Measurements from ENCODE around the gene CFTR. TPM values are rescaled to one million over a fixed set of nuclear protein-coding genes. Genes with fewer than 3 reads are reported as not detected.

CFTR gene
- total RNA-seq, 1 experiment from 2014 or later: 1.2 TPM

- no CpG with 5 or more reads among the region's 3 CpGs for WGBS (ENCODE audit: extremely low coverage, insufficient read length, low lambda C conversion rate)
- H4K5ac ChIP-seq (ENCODE audit: insufficient read length, low read depth, low read length): no peak overlapping the region
- H4K91ac ChIP-seq (ENCODE audit: insufficient read length, low read depth, low read length): no peak overlapping the region
- Mint-ChIP-seq H3K27ac (no peak overlapping the region), H3K4me3 (no peak overlapping the region), H3K36me3 (ENCODE audit: insufficient read depth in 1 of 3, low read depth in 3 of 3) (no peaks in the 10 kb centered on the region), H3K4me1 (no peaks in the 10 kb centered on the region), H3K27me3 (ENCODE audit: low read depth) (no peaks in the 10 kb centered on the region), H3K9me3 (no peaks in the 10 kb centered on the region)
- H2BK15ac ChIP-seq (ENCODE audit: low read depth, low read length): no peak overlapping the region
- H3T11ph ChIP-seq (ENCODE audit: low read length): no peak overlapping the region
- H2BK20ac ChIP-seq (ENCODE audit: low read depth, low read length, poor library complexity, severe bottlenecking): no peak overlapping the region
- no peak overlapping the region for H2BK120ac ChIP-seq (ENCODE audit: low read depth, low read length, poor library complexity, severe bottlenecking)
- no peaks in the 10 kb centered on the region for H3K27me3 ChIP-seq (ENCODE audit: insufficient read depth, low read length)
- H4K20me1 ChIP-seq (ENCODE audit: control insufficient read depth, insufficient read depth, insufficient read length): no peaks in the 10 kb centered on the region
- H3K9me3 ChIP-seq (ENCODE audit: control insufficient read depth, low read depth, low read length): no peaks in the 10 kb centered on the region
- H3K79me1 ChIP-seq (ENCODE audit: insufficient read depth, low read depth, low read length, poor library complexity, severe bottlenecking): no peaks in the 10 kb centered on the region
- no peak overlapping the region for H3K23ac ChIP-seq (ENCODE audit: insufficient read length, low read depth, low read length)
- H3K18ac ChIP-seq (ENCODE audit: insufficient read length, low read depth, low read length): no peak overlapping the region
- H2AK5ac ChIP-seq (ENCODE audit: insufficient read length, low read length): no peak overlapping the region
- no peak overlapping the region for H3K4me2 ChIP-seq (ENCODE audit: insufficient read depth, insufficient read length, low read length)
- no peak for TF ChIP-seq CTCF (conservative IDR thresholded peaks at IDR 0.05)
- H4K8ac ChIP-seq (replicated peaks; ENCODE audit: insufficient read length, low read depth, low read length): no peak overlapping the region
- H3K4ac ChIP-seq (ENCODE audit: low read depth, low read length): no peak overlapping the region
- no peak overlapping the region for H3K56ac ChIP-seq (ENCODE audit: insufficient read length, low read depth, low read length)
- no peaks in the 10 kb centered on the region for H3K4me1 ChIP-seq (ENCODE audit: insufficient read depth, low read length)
- no peak for DNase-seq
- no peak overlapping the region for H3K9ac ChIP-seq (ENCODE audit: extremely low read depth, insufficient read length, low read length)
- H3K79me2 ChIP-seq (ENCODE audit: insufficient read depth, low read length): no peaks in the 10 kb centered on the region
- H3K14ac ChIP-seq (ENCODE audit: insufficient read depth, low read length): no peak overlapping the region
- H2AFZ ChIP-seq (ENCODE audit: low read length): no peak overlapping the region
- no peak overlapping the region for H3K27ac ChIP-seq (ENCODE audit: insufficient read length, low read depth, low read length)
- no peaks in the 10 kb centered on the region for H3K23me2 ChIP-seq (ENCODE audit: insufficient read length, low read depth, low read length, poor library complexity, severe bottlenecking)
- no peak overlapping the region for H2BK12ac ChIP-seq (ENCODE audit: insufficient read length, low read depth, low read length)
- no peak overlapping the region for H2BK5ac ChIP-seq (ENCODE audit: insufficient read length, low read length)
Observed at GRCh38 chr7:117606132-117606531, 126.3 kb downstream of the CFTR start.
